ENCODE results near the gene GNG8.

- TF ChIP-seq CTCF (IDR thresholded peaks at IDR 0.05): no peak
- TF ChIP-seq TCF7L2 (IDR thresholded peaks at IDR 0.05; ENCODE audit: low read depth, low read length): no peak
- TF ChIP-seq POLR2AphosphoS5 (IDR thresholded peaks at IDR 0.05; ENCODE audit: low read depth, low read length): no peak
- TF ChIP-seq REST (IDR thresholded peaks at IDR 0.05; ENCODE audit: insufficient read depth in 1 of 2, low read depth in 2 of 2, low read length in 1 of 2): no peak
- TF ChIP-seq SIN3A (IDR thresholded peaks at IDR 0.05; ENCODE audit: borderline replicate concordance, insufficient read depth, low read depth, low read length): no peak
Observed at GRCh38 chr19:46660008-46660517, 24.1 kb upstream of the GNG8 start.
